HCT116 (cell line): ENCODE data around the gene PAK6.

Experiments
- ATF3 ChIP-seq: IDR thresholded peaks from 2 replicates; pipeline ENCODE4 v1.6.1; 2012
- POLR2A ChIP-seq: IDR thresholded peaks from 2 replicates; pipeline ENCODE4 v1.7.0; 2011; ENCODE audit warnings: borderline replicate concordance; ENCODE audit not compliant: insufficient read depth, insufficient read length; ENCODE audit errors: extremely low read depth
- POLR2AphosphoS5 ChIP-seq: IDR thresholded peaks from 2 replicates; pipeline ENCODE4 v1.6.1; 2011; ENCODE audit warnings: mild to moderate bottlenecking, low read depth, low read length, moderate library complexity
- SP1 ChIP-seq: IDR thresholded peaks from 2 replicates; pipeline ENCODE4 v1.6.1; 2012; ENCODE audit warnings: low read depth
- ZNF274 ChIP-seq: fragments of 200-500 bp; sonication (Bioruptor generic); IDR thresholded peaks from 2 replicates; pipeline ENCODE4 v1.6.1; 2014; ENCODE audit warnings: mild to moderate bottlenecking, low read depth, low read length, inconsistent platforms
- TF ChIP-seq, protein P1 (sequence below), 3 experiments: fragments of 200-600 bp in 1 of 3; sonication (generic) in 1 of 3; IDR thresholded peaks in 2 of 3; conservative IDR thresholded peaks in 1 of 3; 2 replicates each; pipeline ENCODE4 v1.5.1; 2012 to 2017; ENCODE audit warnings: low read depth in 2 of 3, low read length in 2 of 3, antibody characterized with exemption in 1 of 3, borderline replicate concordance in 1 of 3, control low read depth in 1 of 3, mild to moderate bottlenecking in 1 of 3, mixed read lengths in 1 of 3, mixed run types in 1 of 3, moderate library complexity in 1 of 3; ENCODE audit not compliant: insufficient read depth in 1 of 3

DNA sequence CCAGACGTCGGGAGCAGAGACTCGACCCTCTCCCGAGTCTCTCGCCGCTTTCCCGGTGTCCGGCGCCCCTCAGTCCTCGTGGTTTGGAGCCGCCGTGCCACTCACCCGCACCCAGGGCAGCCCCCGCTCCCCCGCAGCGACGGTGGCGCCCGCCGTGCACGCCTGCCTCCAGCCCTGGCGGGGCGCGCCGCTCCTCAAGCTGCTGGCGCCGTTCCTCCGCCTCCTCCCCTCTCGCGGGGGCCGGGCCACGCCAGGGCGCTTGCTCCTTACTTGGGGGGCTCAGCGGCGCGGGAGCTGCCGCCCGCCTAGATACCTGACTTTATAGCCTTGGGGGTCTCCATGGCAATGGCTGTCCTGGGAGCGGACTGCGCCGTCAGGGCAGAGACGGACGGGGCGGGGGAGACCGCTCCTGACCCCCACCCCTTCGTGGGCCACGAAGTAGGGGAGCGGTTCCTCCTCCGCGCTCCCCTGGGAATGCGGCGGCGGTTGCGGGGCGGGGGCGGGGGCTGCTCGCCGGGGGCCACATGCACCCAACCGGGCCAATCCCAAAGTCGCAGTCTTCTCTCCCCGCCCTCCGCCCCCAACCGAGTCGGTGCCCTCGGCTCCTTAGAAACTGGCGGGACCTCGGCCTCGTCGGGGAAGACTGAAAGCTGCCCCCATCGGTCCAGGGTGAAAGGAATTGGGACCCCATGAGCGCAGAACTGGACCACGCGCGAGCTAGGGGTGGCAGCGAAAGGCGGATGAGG is 44.2 kb downstream of the PAK6 start, which contains the start of gene ANKRD63:
- TF ChIP-seq, protein P1, sequence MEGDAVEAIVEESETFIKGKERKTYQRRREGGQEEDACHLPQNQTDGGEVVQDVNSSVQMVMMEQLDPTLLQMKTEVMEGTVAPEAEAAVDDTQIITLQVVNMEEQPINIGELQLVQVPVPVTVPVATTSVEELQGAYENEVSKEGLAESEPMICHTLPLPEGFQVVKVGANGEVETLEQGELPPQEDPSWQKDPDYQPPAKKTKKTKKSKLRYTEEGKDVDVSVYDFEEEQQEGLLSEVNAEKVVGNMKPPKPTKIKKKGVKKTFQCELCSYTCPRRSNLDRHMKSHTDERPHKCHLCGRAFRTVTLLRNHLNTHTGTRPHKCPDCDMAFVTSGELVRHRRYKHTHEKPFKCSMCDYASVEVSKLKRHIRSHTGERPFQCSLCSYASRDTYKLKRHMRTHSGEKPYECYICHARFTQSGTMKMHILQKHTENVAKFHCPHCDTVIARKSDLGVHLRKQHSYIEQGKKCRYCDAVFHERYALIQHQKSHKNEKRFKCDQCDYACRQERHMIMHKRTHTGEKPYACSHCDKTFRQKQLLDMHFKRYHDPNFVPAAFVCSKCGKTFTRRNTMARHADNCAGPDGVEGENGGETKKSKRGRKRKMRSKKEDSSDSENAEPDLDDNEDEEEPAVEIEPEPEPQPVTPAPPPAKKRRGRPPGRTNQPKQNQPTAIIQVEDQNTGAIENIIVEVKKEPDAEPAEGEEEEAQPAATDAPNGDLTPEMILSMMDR (IDR thresholded peaks at IDR 0.05 in 2 of 3, conservative IDR thresholded peaks at IDR 0.05 in 1 of 3; ENCODE audit: borderline replicate concordance in 1 of 3, insufficient read depth in 1 of 3, low read depth in 2 of 3, low read length in 2 of 3), result no peak
- no peak for TF ChIP-seq POLR2A
- TF ChIP-seq ZNF274, result no peak
- TF ChIP-seq ATF3, result no peak
- TF ChIP-seq POLR2AphosphoS5, result no peak
- TF ChIP-seq SP1, result no peak
